Testis (tissue), 2 donors: Measurements from ENCODE around the gene SFRP5.

Experiments
- POLR2A ChIP-seq: fragments of 450-650 bp; IDR thresholded peaks from one replicate; pipeline ENCODE4 v1.6.1; 2017; ENCODE audit warnings: antibody characterized with exemption, mild to moderate bottlenecking, moderate library complexity
- TF ChIP-seq, protein P1 (sequence below), 3 experiments: fragments of 450-650 bp in 2 of 3; fragments of 200-600 bp in 1 of 3; sonication (generic) in 1 of 3; IDR thresholded peaks; one replicate each; pipeline ENCODE4 v1.5.1; 2016 to 2019; ENCODE audit warnings: antibody characterized with exemption in 3 of 3, mild to moderate bottlenecking in 2 of 3, moderate library complexity in 1 of 3

DNA sequence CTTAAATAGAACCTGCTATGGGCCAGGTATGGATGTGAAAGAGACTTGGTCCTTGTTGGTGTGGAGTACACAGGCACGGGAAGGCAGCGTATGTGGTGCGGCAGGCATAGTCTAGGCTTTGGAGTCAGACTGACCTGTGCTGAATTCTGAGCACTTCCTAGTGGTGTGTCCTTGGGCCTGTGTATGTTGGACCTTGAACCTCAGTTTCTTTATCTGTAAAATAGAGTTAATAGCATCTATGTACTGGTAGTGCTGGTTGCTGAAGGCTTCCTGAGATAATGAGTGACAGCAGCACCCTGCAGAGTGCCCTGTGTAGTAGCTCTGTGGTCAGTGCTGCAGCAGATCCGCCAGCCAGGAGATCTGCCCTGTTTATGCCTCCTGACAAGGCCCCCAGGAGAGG, 5.3 kb upstream of the SFRP5 start:
- TF ChIP-seq, protein P1, sequence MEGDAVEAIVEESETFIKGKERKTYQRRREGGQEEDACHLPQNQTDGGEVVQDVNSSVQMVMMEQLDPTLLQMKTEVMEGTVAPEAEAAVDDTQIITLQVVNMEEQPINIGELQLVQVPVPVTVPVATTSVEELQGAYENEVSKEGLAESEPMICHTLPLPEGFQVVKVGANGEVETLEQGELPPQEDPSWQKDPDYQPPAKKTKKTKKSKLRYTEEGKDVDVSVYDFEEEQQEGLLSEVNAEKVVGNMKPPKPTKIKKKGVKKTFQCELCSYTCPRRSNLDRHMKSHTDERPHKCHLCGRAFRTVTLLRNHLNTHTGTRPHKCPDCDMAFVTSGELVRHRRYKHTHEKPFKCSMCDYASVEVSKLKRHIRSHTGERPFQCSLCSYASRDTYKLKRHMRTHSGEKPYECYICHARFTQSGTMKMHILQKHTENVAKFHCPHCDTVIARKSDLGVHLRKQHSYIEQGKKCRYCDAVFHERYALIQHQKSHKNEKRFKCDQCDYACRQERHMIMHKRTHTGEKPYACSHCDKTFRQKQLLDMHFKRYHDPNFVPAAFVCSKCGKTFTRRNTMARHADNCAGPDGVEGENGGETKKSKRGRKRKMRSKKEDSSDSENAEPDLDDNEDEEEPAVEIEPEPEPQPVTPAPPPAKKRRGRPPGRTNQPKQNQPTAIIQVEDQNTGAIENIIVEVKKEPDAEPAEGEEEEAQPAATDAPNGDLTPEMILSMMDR (IDR thresholded peaks at IDR 0.05), result no peak
- no peak for TF ChIP-seq POLR2A
